H9 (cell line): Measurements from ENCODE around the gene MED23. TPM values are rescaled to one million over a fixed set of nuclear protein-coding genes. Genes with fewer than 3 reads are reported as not detected.

Experiments
- DNase-seq: peaks from one replicate; pipeline ENCODE4 v3.0.0-alpha.2; 2017
- H2AFZ ChIP-seq: one replicate; pipeline ENCODE4 v1.6.1; 2013; ENCODE audit warnings: mild to moderate bottlenecking, low read length, control low read depth, moderate library complexity
- H2AK5ac ChIP-seq: 2 replicates; pipeline ENCODE4 v1.6.1; 2013; ENCODE audit warnings: low read length, control low read depth, mixed read lengths; ENCODE audit not compliant: insufficient read length
- H2BK120ac ChIP-seq: one replicate; pipeline ENCODE4 v1.6.1; 2013; ENCODE audit warnings: low read depth, mild to moderate bottlenecking, low read length, control low read depth, inconsistent platforms; ENCODE audit not compliant: poor library complexity, severe bottlenecking
- H2BK12ac ChIP-seq: 2 replicates; pipeline ENCODE4 v1.6.1; 2013; ENCODE audit warnings: low read length, control low read depth, mixed read lengths, low read depth; ENCODE audit not compliant: insufficient read length
- H2BK15ac ChIP-seq: 2 replicates; pipeline ENCODE4 v1.6.1; 2013; ENCODE audit warnings: low read depth, low read length, control low read depth
- H2BK20ac ChIP-seq: one replicate; pipeline ENCODE4 v1.6.1; 2013; ENCODE audit warnings: low read depth, mild to moderate bottlenecking, low read length, control low read depth, inconsistent platforms; ENCODE audit not compliant: poor library complexity, severe bottlenecking
- H2BK5ac ChIP-seq: 2 replicates; pipeline ENCODE4 v1.6.1; 2013; ENCODE audit warnings: low read length, control low read depth, mixed read lengths; ENCODE audit not compliant: insufficient read length
- H3K14ac ChIP-seq: 2 replicates; pipeline ENCODE4 v1.6.1; 2013; ENCODE audit warnings: low read length, control low read depth; ENCODE audit not compliant: insufficient read depth
- H3K18ac ChIP-seq: 2 replicates; pipeline ENCODE4 v1.6.1; 2013; ENCODE audit warnings: low read depth, mild to moderate bottlenecking, mixed read lengths, low read length, control low read depth; ENCODE audit not compliant: insufficient read length
- H3K23ac ChIP-seq: 2 replicates; pipeline ENCODE4 v1.6.1; 2013; ENCODE audit warnings: low read length, control low read depth, mixed read lengths, low read depth; ENCODE audit not compliant: insufficient read length
- H3K23me2 ChIP-seq: 2 replicates; pipeline ENCODE4 v1.6.1; 2013; ENCODE audit warnings: low read depth, mild to moderate bottlenecking, mixed read lengths, low read length, control low read depth; ENCODE audit not compliant: insufficient read length, poor library complexity, severe bottlenecking
- H3K27ac ChIP-seq: 2 replicates; pipeline ENCODE4 v1.5.1; 2013; ENCODE audit warnings: low read length, control low read depth, mixed read lengths, low read depth; ENCODE audit not compliant: insufficient read length
- H3K27me3 ChIP-seq: 2 replicates; pipeline ENCODE4 v1.6.1; 2013; ENCODE audit warnings: low read length, control low read depth, inconsistent platforms; ENCODE audit not compliant: insufficient read depth
- H3K4ac ChIP-seq: 2 replicates; pipeline ENCODE4 v1.6.1; 2013; ENCODE audit warnings: low read depth, mild to moderate bottlenecking, control low read depth, inconsistent platforms, low read length, moderate library complexity
- H3K4me1 ChIP-seq: 2 replicates; pipeline ENCODE4 v1.6.1; 2013; ENCODE audit warnings: low read length, control low read depth, inconsistent platforms; ENCODE audit not compliant: insufficient read depth
- H3K4me2 ChIP-seq: 2 replicates; pipeline ENCODE4 v1.6.1; 2013; ENCODE audit warnings: low read length, control low read depth, mixed read lengths; ENCODE audit not compliant: insufficient read length, insufficient read depth
- H3K56ac ChIP-seq: 2 replicates; pipeline ENCODE4 v1.6.1; 2013; ENCODE audit warnings: low read depth, mild to moderate bottlenecking, mixed read lengths, low read length, control low read depth; ENCODE audit not compliant: insufficient read length
- H3K79me1 ChIP-seq: 2 replicates; pipeline ENCODE4 v1.6.1; 2013; ENCODE audit warnings: low read depth, mild to moderate bottlenecking, moderate library complexity, low read length, control low read depth, inconsistent platforms; ENCODE audit not compliant: insufficient read depth, poor library complexity, severe bottlenecking
- H3K79me2 ChIP-seq: 2 replicates; pipeline ENCODE4 v1.6.1; 2013; ENCODE audit warnings: low read length, control low read depth, inconsistent platforms; ENCODE audit not compliant: insufficient read depth
- H3K9ac ChIP-seq: 2 replicates; pipeline ENCODE4 v1.6.1; 2013; ENCODE audit warnings: low read length, control low read depth, mixed read lengths; ENCODE audit not compliant: insufficient read length; ENCODE audit errors: extremely low read depth
- H3K9me3 ChIP-seq: one replicate; pipeline ENCODE4 v1.6.1; 2013; ENCODE audit warnings: low read depth, low read length, inconsistent platforms; ENCODE audit not compliant: control insufficient read depth
- H3T11ph ChIP-seq: one replicate; pipeline ENCODE4 v1.6.1; 2013; ENCODE audit warnings: mild to moderate bottlenecking, low read length, control low read depth, inconsistent platforms
- H4K20me1 ChIP-seq: one replicate; pipeline ENCODE4 v1.6.1; 2013; ENCODE audit not compliant: control insufficient read depth, insufficient read length, insufficient read depth
- H4K5ac ChIP-seq: 2 replicates; pipeline ENCODE4 v1.6.1; 2013; ENCODE audit warnings: low read depth, mild to moderate bottlenecking, mixed read lengths, low read length, control low read depth; ENCODE audit not compliant: insufficient read length
- H4K8ac ChIP-seq: replicated peaks from 2 replicates; pipeline ENCODE4 v1.6.1; 2013; ENCODE audit warnings: low read length, control low read depth, mixed read lengths, low read depth; ENCODE audit not compliant: insufficient read length
- H4K91ac ChIP-seq: 2 replicates; pipeline ENCODE4 v1.6.1; 2013; ENCODE audit warnings: low read depth, mild to moderate bottlenecking, moderate library complexity, mixed read lengths, low read length, control low read depth; ENCODE audit not compliant: insufficient read length
- H3K27ac Mint-ChIP-seq, 3 experiments: 2 replicates in 2 of 3; 3 replicates in 1 of 3; pipeline ENCODE4 v1.8.0; 2020 to 2021; ENCODE audit warnings: mixed read lengths in 3 of 3, mild to moderate bottlenecking in 1 of 3, moderate library complexity in 1 of 3
- H3K27me3 Mint-ChIP-seq: 2 replicates; pipeline ENCODE4 v1.8.0; 2021; ENCODE audit warnings: low read depth, mild to moderate bottlenecking, moderate library complexity, mixed read lengths
- H3K36me3 Mint-ChIP-seq, 3 experiments: 2 replicates in 2 of 3; 3 replicates in 1 of 3; pipeline ENCODE4 v1.8.0; 2020 to 2021; ENCODE audit warnings: low read depth in 3 of 3, mixed read lengths in 3 of 3; ENCODE audit not compliant: insufficient read depth in 1 of 3
- H3K4me1 Mint-ChIP-seq, 2 experiments: 2 replicates each; pipeline ENCODE4 v1.8.0; 2020; ENCODE audit warnings: mixed read lengths in 2 of 2
- H3K4me3 Mint-ChIP-seq, 2 experiments: 2 replicates in 1 of 2; 3 replicates in 1 of 2; pipeline ENCODE4 v1.8.0; 2020 to 2021; ENCODE audit warnings: mild to moderate bottlenecking in 2 of 2, mixed read lengths in 2 of 2, moderate library complexity in 1 of 2
- H3K9me3 Mint-ChIP-seq, 2 experiments: 2 replicates in 1 of 2; 3 replicates in 1 of 2; pipeline ENCODE4 v1.8.0; 2020; ENCODE audit warnings: mild to moderate bottlenecking in 2 of 2, mixed read lengths in 2 of 2, moderate library complexity in 1 of 2
- WGBS: extraction: QIAGEN DNeasy Blood & Tissue Kit; methylation state at CpG from one replicate; pipeline ENCODE4 v1.1.7; 2013; ENCODE audit warnings: missing lambda C conversion rate, low lambda C conversion rate, mixed read lengths; ENCODE audit not compliant: insufficient read length; ENCODE audit errors: extremely low coverage; 5-methylcytosine and 5-hydroxymethylcytosine counted together
- total RNA-seq: library from RNA; stranded (reverse); gene quantifications from 2 replicates; pipeline ENCODE4 v1.2.1, GENCODE V29; 2021
- TF ChIP-seq, protein P1 (sequence below): fragments of 200-600 bp; sonication (generic); conservative IDR thresholded peaks from 3 replicates; pipeline ENCODE4 v1.8.0; 2021; ENCODE audit warnings: antibody characterized with exemption, mild to moderate bottlenecking

Gene MED23
- total RNA-seq, 1 experiment from 2014 or later = 16.2 TPM

DNA sequence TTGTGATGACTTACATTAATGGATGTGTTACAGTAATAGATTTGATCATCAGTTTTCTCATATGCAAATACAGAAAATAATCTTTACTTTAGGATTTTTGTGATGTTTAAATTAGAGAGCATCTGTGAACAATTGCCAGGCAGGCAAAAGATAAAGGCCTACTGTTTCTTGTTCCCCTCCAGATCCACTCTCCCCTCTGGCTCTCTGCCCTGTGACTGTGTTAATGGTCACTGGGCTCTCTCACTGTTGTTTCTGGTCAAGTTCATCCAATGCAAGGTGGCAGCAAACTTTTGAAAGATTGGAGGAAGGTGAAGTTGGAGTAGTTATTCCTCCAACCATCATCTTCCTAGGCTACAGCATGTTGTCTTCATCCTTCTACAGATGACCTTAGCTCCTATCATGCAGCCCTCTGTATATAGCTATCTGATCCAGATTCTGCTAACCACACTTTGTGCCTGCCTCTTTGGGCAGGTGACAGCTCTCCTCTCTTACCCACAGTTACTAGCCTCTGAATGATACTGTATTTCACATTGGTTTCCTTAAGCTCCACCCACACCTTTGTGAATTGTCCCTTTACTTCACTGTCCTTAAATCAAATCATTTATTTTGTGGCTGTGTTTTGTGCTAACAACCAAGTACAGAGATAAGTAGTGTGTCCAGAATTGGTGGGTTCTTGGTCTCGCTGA lies 103.9 kb downstream of the MED23 start:
- peaks cover under 1 to 8% of the 10 kb centered on the region in 2 experiments; a peak in 4 of 5 replicates for H3K9me3 Mint-ChIP-seq
- no peak overlapping the region for H3T11ph ChIP-seq
- H2BK12ac ChIP-seq = no peak overlapping the region
- H3K56ac ChIP-seq = no peak overlapping the region
- H3K4me2 ChIP-seq = no peak overlapping the region
- H3K14ac ChIP-seq = no peak overlapping the region
- H2BK20ac ChIP-seq = no peak overlapping the region
- no peak overlapping the region for H4K8ac ChIP-seq
- no peak overlapping the region for H4K91ac ChIP-seq
- H3K23me2 ChIP-seq = no peaks in the 10 kb centered on the region
- no peak overlapping the region for H3K27ac Mint-ChIP-seq
- H2BK15ac ChIP-seq = no peak overlapping the region
- DNase-seq = no peak
- H3K4me1 Mint-ChIP-seq = peaks cover 3% of the 10 kb centered on the region in 2 experiments; a peak in 3 of 4 replicates
- no peak overlapping the region for H3K4ac ChIP-seq
- no peaks in the 10 kb centered on the region for H3K4me1 ChIP-seq
- no peaks in the 10 kb centered on the region for H3K9me3 ChIP-seq
- H3K9ac ChIP-seq = no peak overlapping the region
- no peak overlapping the region for H2BK120ac ChIP-seq
- no peak overlapping the region for H4K5ac ChIP-seq
- no peak overlapping the region for H2AFZ ChIP-seq
- no peak overlapping the region for H3K23ac ChIP-seq
- no peaks in the 10 kb centered on the region for H4K20me1 ChIP-seq
- no peaks in the 10 kb centered on the region for H3K27me3 Mint-ChIP-seq
- no peaks in the 10 kb centered on the region for H3K79me1 ChIP-seq
- TF ChIP-seq, protein P1, sequence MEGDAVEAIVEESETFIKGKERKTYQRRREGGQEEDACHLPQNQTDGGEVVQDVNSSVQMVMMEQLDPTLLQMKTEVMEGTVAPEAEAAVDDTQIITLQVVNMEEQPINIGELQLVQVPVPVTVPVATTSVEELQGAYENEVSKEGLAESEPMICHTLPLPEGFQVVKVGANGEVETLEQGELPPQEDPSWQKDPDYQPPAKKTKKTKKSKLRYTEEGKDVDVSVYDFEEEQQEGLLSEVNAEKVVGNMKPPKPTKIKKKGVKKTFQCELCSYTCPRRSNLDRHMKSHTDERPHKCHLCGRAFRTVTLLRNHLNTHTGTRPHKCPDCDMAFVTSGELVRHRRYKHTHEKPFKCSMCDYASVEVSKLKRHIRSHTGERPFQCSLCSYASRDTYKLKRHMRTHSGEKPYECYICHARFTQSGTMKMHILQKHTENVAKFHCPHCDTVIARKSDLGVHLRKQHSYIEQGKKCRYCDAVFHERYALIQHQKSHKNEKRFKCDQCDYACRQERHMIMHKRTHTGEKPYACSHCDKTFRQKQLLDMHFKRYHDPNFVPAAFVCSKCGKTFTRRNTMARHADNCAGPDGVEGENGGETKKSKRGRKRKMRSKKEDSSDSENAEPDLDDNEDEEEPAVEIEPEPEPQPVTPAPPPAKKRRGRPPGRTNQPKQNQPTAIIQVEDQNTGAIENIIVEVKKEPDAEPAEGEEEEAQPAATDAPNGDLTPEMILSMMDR = no peak
- H3K18ac ChIP-seq = no peak overlapping the region
- no peak overlapping the region for H3K4me3 Mint-ChIP-seq
- H2BK5ac ChIP-seq = no peak overlapping the region
- H3K27me3 ChIP-seq = no peaks in the 10 kb centered on the region
- H2AK5ac ChIP-seq = no peak overlapping the region
- H3K36me3 Mint-ChIP-seq = peaks cover 0 to 3% (median 3%) of the 10 kb centered on the region in 3 experiments; a peak in 3 of 7 replicates
- WGBS = no CpG with 5 or more reads among the region's 1 CpG
- H3K27ac ChIP-seq = no peak overlapping the region
- H3K79me2 ChIP-seq = no peaks in the 10 kb centered on the region

Other genes with a start within 250 kb of the MED23 start
- gene ARG1, start 55.0 kb downstream of the MED23 start, total RNA-seq = not detected in 2 replicates
- gene ENPP3, start 9.1 kb upstream of the MED23 start, total RNA-seq = 0.09 and 0.15 TPM in 2 replicates
- not detected in 2 replicates for gene OR2A4, start 73.2 kb upstream of the MED23 start, total RNA-seq
- gene CTAGE9, start 82.8 kb upstream of the MED23 start, total RNA-seq = 0.13 TPM in 1 of 2 replicates, not detected in the other
- gene ENPP1, start 179.8 kb upstream of the MED23 start, total RNA-seq = 21.1 and 22.5 TPM in 2 replicates